Common myeloid progenitor, CD34-positive (primary cell): Measurements from ENCODE around the gene TBC1D20.

Experiments used
- CTCF ChIA-PET: fragments of 350-600 bp; sonication (Branson Sonifier 250); formaldehyde crosslinking; loops from one replicate; lab custom pipeline; 2021; ENCODE audit warnings: antibody characterized with exemption; lab: Charles Lee
- POLR2A ChIA-PET: fragments of 350-600 bp; sonication (Branson Sonifier 250); formaldehyde crosslinking; loops from one replicate; lab custom pipeline; 2021; ENCODE audit warnings: antibody characterized with exemption; lab: Charles Lee
- DNase-seq, 3 donors: peaks; one replicate each; pipeline versions ENCODE4 v3.0.0 to v3.0.0-alpha.2; 2013
- H3K27ac ChIP-seq, 2 experiments: 1 replicate in 1 of 2; 2 replicates in 1 of 2; pipeline ENCODE4 v1.7.0; 2013; ENCODE audit warnings: inconsistent platforms in 2 of 2, low read length in 2 of 2, mild to moderate bottlenecking in 2 of 2, low read depth in 1 of 2, moderate library complexity in 1 of 2; ENCODE audit not compliant: severe bottlenecking in 2 of 2, insufficient read depth in 1 of 2, poor library complexity in 1 of 2
- H3K27me3 ChIP-seq, 5 experiments: replicated peaks in 2 of 5; 1 replicate in 3 of 5; 2 replicates in 2 of 5; pipeline versions ENCODE4 v1.6.1 to v1.7.0; 2013; ENCODE audit warnings: low read length in 4 of 5, mild to moderate bottlenecking in 2 of 5, moderate library complexity in 2 of 5, inconsistent platforms in 1 of 5; ENCODE audit not compliant: insufficient read depth in 5 of 5, control insufficient read depth in 4 of 5
- H3K36me3 ChIP-seq, 4 experiments: 1 replicate in 2 of 4; 2 replicates in 2 of 4; pipeline versions ENCODE4 v1.6.1 to v1.7.0; 2013; ENCODE audit warnings: low read length in 3 of 4, control low read depth in 1 of 4, mild to moderate bottlenecking in 1 of 4; ENCODE audit not compliant: control insufficient read depth in 4 of 4, insufficient read depth in 4 of 4
- H3K4me1 ChIP-seq, 4 experiments: 1 replicate in 3 of 4; 2 replicates in 1 of 4; pipeline versions ENCODE4 v1.6.1 to v1.7.1; 2013; ENCODE audit warnings: low read length in 3 of 4, mild to moderate bottlenecking in 3 of 4, control low read depth in 1 of 4, inconsistent platforms in 1 of 4, moderate library complexity in 1 of 4; ENCODE audit not compliant: control insufficient read depth in 4 of 4, insufficient read depth in 4 of 4; ENCODE audit errors: control extremely low read depth in 1 of 4
- H3K4me3 ChIP-seq, 7 experiments: 1 replicate in 4 of 7; 2 replicates in 3 of 7; pipeline versions ENCODE4 v1.5.1 to v1.7.0; 2013; ENCODE audit warnings: mild to moderate bottlenecking in 7 of 7, low read length in 6 of 7, moderate library complexity in 6 of 7, inconsistent platforms in 2 of 7, low read depth in 2 of 7, control low read depth in 1 of 7; ENCODE audit not compliant: insufficient read depth in 4 of 7, control insufficient read depth in 1 of 7; ENCODE audit errors: extremely low read depth in 1 of 7
- H3K9me3 ChIP-seq, 5 experiments: 1 replicate in 4 of 5; 2 replicates in 1 of 5; pipeline versions ENCODE4 v1.6.1 to v1.7.1; 2013; ENCODE audit warnings: low read length in 4 of 5, mild to moderate bottlenecking in 2 of 5, inconsistent platforms in 1 of 5, low read depth in 1 of 5, moderate library complexity in 1 of 5; ENCODE audit not compliant: control insufficient read depth in 4 of 5, insufficient read depth in 2 of 5; ENCODE audit errors: control extremely low read depth in 1 of 5
- WGBS: methylation state at CpG from one replicate; pipeline ENCODE4 v1.1.5; 2013; ENCODE audit not compliant: insufficient coverage; 5-methylcytosine and 5-hydroxymethylcytosine counted together

TBC1D20 gene

GRCh38 chr20:428658-429200, 33.6 kb downstream of the TBC1D20 start:
- POLR2A ChIA-PET, result no interaction called here
- no peak overlapping the region for H3K27ac ChIP-seq
- no peak for DNase-seq
- no peak overlapping the region for H3K4me3 ChIP-seq
- CTCF ChIA-PET, result interaction anchor here (0.9 to 5.1 kb wide), 9 partner anchors 10 to 87 kb away, joined by 3 to 53 read pairs (median 4); no protein-coding TSS in a partner anchor
- H3K9me3 ChIP-seq, result no peaks in the 10 kb centered on the region
- peaks cover 14 to 69% (median 53%) of the 10 kb centered on the region in 4 experiments for H3K36me3 ChIP-seq
- H3K4me1 ChIP-seq, result peaks cover 0 to 4% (median 3%) of the 10 kb centered on the region in 4 experiments
- WGBS, result 98% methylated on average over 13 of the region's 14 CpGs
- H3K27me3 ChIP-seq, result no peaks in the 10 kb centered on the region

GRCh38 chr20:427849-428657, 34.3 kb downstream of the TBC1D20 start:
- ChIA-PET CTCF (interaction anchor here (0.9 to 3.8 kb wide), 8 partner anchors 11 to 64 kb away, joined by 3 to 11 read pairs (median 4); partner anchors contain the start of gene TRIB3), POLR2A (no interaction called here)
- Histone ChIP-seq H3K9me3 (no peaks in the 10 kb centered on the region), H3K4me3 (no peak overlapping the region), H3K27me3 (no peaks in the 10 kb centered on the region), H3K27ac (no peak overlapping the region), H3K36me3 (peaks cover 14 to 69% (median 55%) of the 10 kb centered on the region in 4 experiments), H3K4me1 (peaks cover 0 to 2% (median 0%) of the 10 kb centered on the region in 4 experiments)
- 97% methylated on average over 11 of the region's 14 CpGs for WGBS
- DNase-seq, result no peak

- Histone ChIP-seq H3K36me3 (peaks cover 14 to 71% (median 54%) of the 10 kb centered on the region in 4 experiments), H3K27me3 (no peaks in the 10 kb centered on the region), H3K27ac (no peak overlapping the region), H3K4me1 (peaks cover 0 to 2% (median 0%) of the 10 kb centered on the region in 4 experiments), H3K4me3 (no peak overlapping the region), H3K9me3 (no peaks in the 10 kb centered on the region)
- WGBS, result 96% methylated on average over 3 of the region's 4 CpGs
- ChIA-PET POLR2A (no interaction called here), CTCF (interaction anchor here (1.2 to 1.7 kb wide), 4 partner anchors 20 to 65 kb away, joined by 3 to 11 read pairs (median 4); partner anchors contain the start of gene TRIB3)
- DNase-seq, result no peak
Observed at GRCh38 chr20:427401-427800, 34.9 kb downstream of the TBC1D20 start.

GRCh38 chr20:426566-426965, 35.8 kb downstream of the TBC1D20 start:
- DNase-seq, result no peak
- no peak overlapping the region for H3K4me3 ChIP-seq
- no peaks in the 10 kb centered on the region for H3K9me3 ChIP-seq
- peaks cover 14 to 71% (median 55%) of the 10 kb centered on the region in 4 experiments for H3K36me3 ChIP-seq
- H3K27ac ChIP-seq, result no peak overlapping the region
- POLR2A ChIA-PET, result no interaction called here
- H3K27me3 ChIP-seq, result no peaks in the 10 kb centered on the region
- WGBS, result 100% methylated on average over 1 of the region's 2 CpGs
- CTCF ChIA-PET, result interaction anchor here (1.7 kb wide), 1 partner anchor 51 kb away, joined by 11 read pairs; no protein-coding TSS in a partner anchor
- H3K4me1 ChIP-seq, result peaks cover 0 to 2% (median 0%) of the 10 kb centered on the region in 4 experiments

GRCh38 chr20:421685-422250, 40.6 kb downstream of the TBC1D20 start:
- CTCF ChIA-PET, result interaction anchor here (0.8 to 1.4 kb wide), 2 partner anchors 9 to 10 kb away, joined by 3 to 4 read pairs; no protein-coding TSS in a partner anchor
- Histone ChIP-seq H3K36me3 (peaks cover 0 to 66% (median 53%) of the 10 kb centered on the region in 4 experiments), H3K9me3 (no peaks in the 10 kb centered on the region), H3K4me1 (peaks cover 0 to 2% (median 0%) of the 10 kb centered on the region in 4 experiments), H3K27ac (no peak overlapping the region), H3K27me3 (no peaks in the 10 kb centered on the region), H3K4me3 (no peak overlapping the region)
- no peak for DNase-seq
- POLR2A ChIA-PET, result no interaction called here
- 100% methylated on average over 4 of the region's 8 CpGs for WGBS

GRCh38 chr20:420721-421574, 41.4 kb downstream of the TBC1D20 start:
- peaks cover 0 to 2% (median 0%) of the 10 kb centered on the region in 4 experiments for H3K4me1 ChIP-seq
- 99% methylated on average over 37 of the region's 49 CpGs for WGBS

More at GRCh38 chr20:420721-421574, 41.4 kb downstream of the TBC1D20 start:
- Histone ChIP-seq H3K4me3 (no peak overlapping the region), H3K27ac (no peak overlapping the region), H3K27me3 (no peaks in the 10 kb centered on the region), H3K9me3 (no peaks in the 10 kb centered on the region), H3K36me3 (peaks cover 0 to 67% (median 56%) of the 10 kb centered on the region in 4 experiments)
- no peak for DNase-seq
- POLR2A ChIA-PET, result no interaction called here
- CTCF ChIA-PET, result interaction anchor here (0.8 kb wide), 1 partner anchor 8 kb away, joined by 3 read pairs; no protein-coding TSS in a partner anchor
